Measurements from ENCODE around the gene ZDHHC7.

Gene ZDHHC7

GRCh38 chr16:84924331-84925091 is 86.8 kb downstream of the ZDHHC7 start:
- DNase-seq (ENCODE audit: low read depth), result peak; percentile 55
- no peak for TF ChIP-seq CTCF (conservative IDR thresholded peaks at IDR 0.05; ENCODE audit: low read depth, low read length)
- no peak overlapping the region for H3K4me3 ChIP-seq (ENCODE audit: low read depth, low read length)
